Natural killer cell treated with Interleukin-12 subunit alpha and Interleukin-12 subunit beta and Interleukin-15 and Interleukin-18, amount 100 ng/mL, for 72 hours (primary cell): ENCODE measurements around the gene TENM4. TPM values are rescaled to one million over a fixed set of nuclear protein-coding genes. Genes with fewer than 3 reads are reported as not detected.

ENCODE experiments used
- ATAC-seq, 2 donors: fragments of 150-1000 bp; cut with Tn5 transposase in 1 of 2; sonication (Bioruptor Pico), chemical (Tn5 transposase) in 1 of 2; 2 replicates each; pipeline ENCODE4 v1.10.0; 2021
- DNase-seq: peaks from one replicate; pipeline ENCODE4 v3.0.0; 2022; ENCODE audit warnings: low spot score
- H3K27ac Mint-ChIP-seq, 2 donors: 1 replicate in 1 of 2; 2 replicates in 1 of 2; pipeline ENCODE4 v1.8.0; 2022; ENCODE audit warnings: mixed read lengths in 2 of 2, mild to moderate bottlenecking in 1 of 2, moderate library complexity in 1 of 2
- H3K27me3 Mint-ChIP-seq, 2 donors: 1 replicate in 1 of 2; 2 replicates in 1 of 2; pipeline ENCODE4 v1.8.0; 2022; ENCODE audit warnings: mixed read lengths in 2 of 2
- H3K36me3 Mint-ChIP-seq: one replicate; pipeline ENCODE4 v1.8.0; 2022; ENCODE audit warnings: mixed read lengths
- H3K4me1 Mint-ChIP-seq, 2 donors: 1 replicate in 1 of 2; 2 replicates in 1 of 2; pipeline ENCODE4 v1.8.0; 2022; ENCODE audit warnings: low read depth in 2 of 2, mixed read lengths in 2 of 2, mild to moderate bottlenecking in 1 of 2
- H3K4me3 Mint-ChIP-seq: one replicate; pipeline ENCODE4 v1.8.0; 2022; ENCODE audit warnings: mixed read lengths
- H3K9me3 Mint-ChIP-seq: 2 replicates; pipeline ENCODE4 v1.8.0; 2022; ENCODE audit warnings: mixed read lengths
- total RNA-seq, 2 donors: library from RNA; stranded (reverse); gene quantifications; one replicate each; pipeline ENCODE4 v1.2.3, GENCODE V29; 2022

The TENM4 gene
- total RNA-seq, 2 donors from 2014 or later, result not detected

GRCh38 chr11:79062814-79063762, 377.7 kb downstream of the TENM4 start:
- no peak for DNase-seq
- no peak for ATAC-seq
- no peaks in the 10 kb centered on the region for H3K36me3 Mint-ChIP-seq
- no peak overlapping the region for H3K4me3 Mint-ChIP-seq
- peaks cover 0 to 9% of the 10 kb centered on the region in 2 donors for H3K27me3 Mint-ChIP-seq
- no peaks in the 10 kb centered on the region for H3K4me1 Mint-ChIP-seq
- H3K9me3 Mint-ChIP-seq, result no peaks in the 10 kb centered on the region
- H3K27ac Mint-ChIP-seq, result no peak overlapping the region

DNA sequence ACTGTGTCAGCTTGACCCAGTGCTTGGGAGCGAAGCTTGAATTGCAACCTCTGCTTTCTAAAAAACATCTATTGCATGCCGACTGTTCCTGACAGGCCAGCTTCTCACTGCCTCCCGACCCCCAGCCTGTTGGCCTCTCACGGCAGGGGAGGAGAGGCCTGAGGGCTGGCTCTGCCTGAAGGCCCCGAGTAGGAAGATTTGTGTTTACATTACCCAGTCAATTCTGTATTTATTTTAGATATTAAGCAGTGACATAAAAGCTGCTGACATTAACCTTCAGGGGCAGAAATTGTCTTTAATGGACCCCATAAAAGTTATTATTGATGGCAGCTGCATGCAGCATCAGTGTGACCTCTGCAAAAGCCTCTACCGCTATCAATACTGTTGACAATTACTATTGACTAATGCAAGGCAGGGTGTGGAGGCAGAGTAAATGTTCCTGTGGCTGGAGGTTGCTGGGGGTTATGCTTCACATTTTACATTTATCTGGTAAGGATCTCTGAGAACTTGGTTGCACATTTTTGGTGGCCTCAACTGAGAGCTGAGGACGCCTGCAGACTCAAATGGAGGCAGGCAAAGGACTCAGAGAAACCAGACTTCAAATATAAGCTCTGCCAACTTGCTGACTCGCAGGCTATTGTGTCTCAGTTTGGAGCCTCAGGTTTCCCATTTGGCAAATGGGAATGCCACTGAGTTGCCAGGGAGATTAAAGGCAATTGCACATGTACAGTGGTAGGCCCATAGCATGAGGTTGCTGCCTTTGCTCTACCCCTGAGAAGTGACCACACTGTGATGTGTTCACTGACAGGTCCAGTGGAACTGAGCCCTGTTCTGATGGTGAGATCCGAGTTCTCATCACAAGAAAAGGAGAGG, 380.5 kb downstream of the TENM4 start:
- H3K36me3 Mint-ChIP-seq, result no peaks in the 10 kb centered on the region
- ATAC-seq (no peak), DNase-seq (no peak)
- H3K4me1 Mint-ChIP-seq, result no peaks in the 10 kb centered on the region
- H3K9me3 Mint-ChIP-seq, result no peaks in the 10 kb centered on the region
- H3K27ac Mint-ChIP-seq, result no peak overlapping the region
- peaks cover 6 to 8% of the 10 kb centered on the region in 2 donors for H3K27me3 Mint-ChIP-seq
- H3K4me3 Mint-ChIP-seq, result no peak overlapping the region

DNA sequence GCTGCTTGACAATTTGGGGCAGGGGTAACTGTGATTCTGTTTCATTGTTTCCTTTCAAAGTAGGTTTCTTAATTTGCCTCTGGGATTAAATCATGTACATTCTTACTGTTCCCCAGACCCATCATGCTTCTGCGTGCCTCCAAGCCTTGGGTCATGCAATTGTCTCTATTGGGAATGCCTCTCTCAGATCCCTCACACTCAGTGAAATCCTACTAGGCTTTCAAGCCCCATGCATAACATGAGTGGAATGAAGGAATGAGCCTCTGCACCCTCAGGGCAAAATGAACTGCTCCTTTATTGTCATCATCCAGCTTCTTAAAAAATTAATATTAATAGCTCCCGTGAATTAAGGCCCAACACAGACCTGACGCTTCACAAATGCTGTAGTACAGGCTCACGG, 381.7 kb downstream of the TENM4 start:
- Mint-ChIP-seq H3K36me3 (no peaks in the 10 kb centered on the region), H3K27me3 (peaks cover 6 to 8% of the 10 kb centered on the region in 2 donors), H3K4me1 (no peaks in the 10 kb centered on the region), H3K4me3 (no peak overlapping the region), H3K27ac (no peak overlapping the region), H3K9me3 (no peaks in the 10 kb centered on the region)
- no peak for DNase-seq
- no peak for ATAC-seq

DNA sequence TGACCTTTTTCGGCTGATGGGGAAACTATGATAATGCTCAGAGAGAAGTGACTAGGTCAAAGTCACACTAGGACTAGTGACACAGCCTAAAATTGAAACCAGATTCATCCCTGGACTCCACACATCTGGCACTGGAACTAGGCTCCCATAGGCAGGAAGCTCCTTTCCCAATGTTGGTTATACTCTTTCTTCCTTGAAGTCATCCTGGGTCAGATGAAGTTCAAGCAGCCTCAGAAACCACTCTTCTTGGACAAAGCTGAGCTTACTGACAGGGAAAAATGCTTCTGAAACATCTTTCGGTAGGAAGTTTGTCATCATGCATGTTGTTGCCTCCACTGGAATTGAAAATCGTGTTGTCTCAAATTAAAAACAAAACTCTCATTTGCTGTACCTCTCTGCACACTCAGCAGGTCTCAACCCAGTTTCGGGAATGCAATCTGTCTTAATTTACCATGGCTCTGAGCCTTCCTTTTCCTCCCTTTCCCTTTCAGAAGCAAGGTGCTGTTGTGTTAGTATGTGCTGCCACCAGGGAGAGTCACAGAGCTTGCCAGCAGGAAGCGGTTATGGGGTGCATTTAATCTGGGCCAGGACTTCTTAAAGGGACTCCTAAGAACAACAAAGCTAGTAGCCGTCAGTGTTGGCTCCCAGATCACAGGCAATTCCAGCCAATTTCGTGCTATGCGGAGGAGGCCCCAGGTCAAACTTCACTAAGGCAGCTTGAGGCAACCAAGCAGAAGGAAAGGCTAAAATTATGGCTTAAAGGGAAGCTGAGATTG, 384.8 kb downstream of the TENM4 start:
- Mint-ChIP-seq H3K4me3 (no peak overlapping the region), H3K9me3 (no peaks in the 10 kb centered on the region), H3K27me3 (peaks cover 7 to 17% of the 10 kb centered on the region in 2 donors), H3K36me3 (no peaks in the 10 kb centered on the region), H3K4me1 (no peaks in the 10 kb centered on the region), H3K27ac (no peak overlapping the region)
- ATAC-seq, result no peak
- no peak for DNase-seq

DNA sequence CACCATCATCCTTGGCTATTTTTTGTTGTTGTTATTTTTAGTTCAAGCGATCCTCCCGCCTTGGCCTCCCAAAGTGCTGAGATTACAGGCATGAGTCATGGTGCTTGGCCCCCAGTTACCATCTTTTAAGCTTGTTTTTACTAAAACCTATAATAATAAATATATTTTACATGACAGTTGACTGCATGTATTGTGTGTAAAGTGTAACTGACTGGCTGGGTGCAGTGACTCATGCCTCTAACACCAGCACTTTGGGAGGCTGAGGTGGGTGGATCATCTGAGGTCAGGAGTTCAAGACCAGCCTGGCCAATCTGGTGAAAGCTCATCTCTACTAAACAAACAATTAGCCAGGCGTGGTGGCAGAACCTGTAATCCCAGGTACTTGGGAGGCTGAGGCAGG, 386.2 kb downstream of the TENM4 start:
- peaks cover 7 to 17% of the 10 kb centered on the region in 2 donors for H3K27me3 Mint-ChIP-seq
- H3K36me3 Mint-ChIP-seq, result no peaks in the 10 kb centered on the region
- no peaks in the 10 kb centered on the region for H3K4me1 Mint-ChIP-seq
- H3K9me3 Mint-ChIP-seq, result no peaks in the 10 kb centered on the region
- no peak for DNase-seq
- H3K4me3 Mint-ChIP-seq, result no peak overlapping the region
- ATAC-seq, result no peak
- no peak overlapping the region for H3K27ac Mint-ChIP-seq

DNA sequence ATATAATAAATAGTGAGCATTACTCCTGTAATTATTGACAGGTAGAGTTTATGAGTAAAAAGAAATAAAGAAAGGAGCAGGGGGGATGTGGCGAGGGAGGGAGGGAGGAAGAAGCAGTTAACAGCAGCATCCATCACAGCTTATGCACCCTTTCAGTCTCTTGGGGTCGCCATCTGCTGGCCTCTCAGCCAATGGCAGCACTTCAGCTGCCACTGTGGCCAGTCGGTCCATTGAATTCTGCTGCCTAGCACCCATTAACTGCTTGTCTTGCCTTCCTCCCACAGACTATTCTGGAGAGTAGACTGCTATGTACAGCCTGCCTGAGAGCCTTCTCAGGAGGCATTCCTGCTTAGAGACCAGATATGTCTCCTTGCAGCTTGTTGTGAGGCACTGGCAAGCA, 388.3 kb downstream of the TENM4 start:
- Mint-ChIP-seq H3K9me3 (no peaks in the 10 kb centered on the region), H3K4me1 (no peaks in the 10 kb centered on the region), H3K36me3 (no peaks in the 10 kb centered on the region), H3K27me3 (peaks cover 7 to 17% of the 10 kb centered on the region in 2 donors), H3K27ac (no peak overlapping the region), H3K4me3 (no peak overlapping the region)
- ATAC-seq, result no peak
- no peak for DNase-seq

GRCh38 chr11:79050786-79051185, 390.0 kb downstream of the TENM4 start:
- Mint-ChIP-seq H3K27me3 (peaks cover 4 to 9% of the 10 kb centered on the region in 2 donors), H3K9me3 (no peaks in the 10 kb centered on the region), H3K4me1 (no peaks in the 10 kb centered on the region), H3K27ac (no peak overlapping the region), H3K4me3 (no peak overlapping the region), H3K36me3 (no peaks in the 10 kb centered on the region)
- no peak for ATAC-seq
- DNase-seq, result no peak

DNA sequence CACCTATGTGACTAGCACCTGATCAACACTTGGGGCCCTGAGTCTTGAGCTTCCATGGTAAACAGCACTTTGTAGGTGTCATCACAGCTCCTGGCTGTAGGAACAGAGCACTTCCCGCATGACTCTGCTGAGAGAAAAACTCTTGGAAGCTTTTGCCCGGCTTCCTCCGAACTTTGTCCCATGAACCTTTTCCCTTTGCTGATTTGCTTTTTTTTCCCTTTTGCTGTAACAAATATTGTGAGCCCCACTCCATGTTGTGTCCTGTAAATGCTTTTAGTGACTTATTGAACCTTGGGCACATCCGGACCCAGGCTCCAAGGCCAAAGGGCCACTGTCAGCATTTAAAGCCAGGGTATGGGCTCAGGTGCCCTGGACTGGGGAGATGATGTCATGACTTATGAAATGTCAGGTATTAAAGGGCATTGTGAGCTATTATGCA, 391.1 kb downstream of the TENM4 start:
- no peak overlapping the region for H3K4me3 Mint-ChIP-seq
- DNase-seq (no peak), ATAC-seq (no peak)
- H3K36me3 Mint-ChIP-seq, result no peaks in the 10 kb centered on the region
- no peak overlapping the region for H3K27ac Mint-ChIP-seq
- H3K9me3 Mint-ChIP-seq, result no peaks in the 10 kb centered on the region
- peaks cover 5 to 9% of the 10 kb centered on the region in 2 donors for H3K27me3 Mint-ChIP-seq
- H3K4me1 Mint-ChIP-seq, result no peaks in the 10 kb centered on the region

DNA sequence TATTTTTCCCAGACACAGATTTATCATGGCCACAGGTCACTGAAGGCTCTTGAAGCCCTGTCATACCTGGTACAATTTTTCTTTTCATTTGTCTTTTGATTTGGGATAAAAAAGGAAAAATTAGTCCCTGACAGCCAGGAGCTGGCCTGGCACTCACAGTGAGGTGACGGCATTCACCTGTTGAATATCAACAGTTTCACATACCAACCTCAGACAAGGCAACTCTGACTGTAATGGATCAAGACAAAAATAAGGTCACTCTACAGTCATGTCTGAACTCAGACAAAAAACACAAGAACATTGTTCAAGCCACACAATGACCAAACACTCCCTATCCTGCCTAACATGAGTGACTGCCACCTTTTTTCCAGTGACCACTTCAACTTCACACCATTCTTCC, 392.9 kb downstream of the TENM4 start:
- no peaks in the 10 kb centered on the region for H3K4me1 Mint-ChIP-seq
- H3K27ac Mint-ChIP-seq, result no peak overlapping the region
- ATAC-seq (no peak), DNase-seq (no peak)
- H3K4me3 Mint-ChIP-seq, result no peak overlapping the region
- H3K36me3 Mint-ChIP-seq, result no peaks in the 10 kb centered on the region
- H3K9me3 Mint-ChIP-seq, result no peaks in the 10 kb centered on the region
- H3K27me3 Mint-ChIP-seq, result peaks cover 11% of the 10 kb centered on the region in 2 donors

DNA sequence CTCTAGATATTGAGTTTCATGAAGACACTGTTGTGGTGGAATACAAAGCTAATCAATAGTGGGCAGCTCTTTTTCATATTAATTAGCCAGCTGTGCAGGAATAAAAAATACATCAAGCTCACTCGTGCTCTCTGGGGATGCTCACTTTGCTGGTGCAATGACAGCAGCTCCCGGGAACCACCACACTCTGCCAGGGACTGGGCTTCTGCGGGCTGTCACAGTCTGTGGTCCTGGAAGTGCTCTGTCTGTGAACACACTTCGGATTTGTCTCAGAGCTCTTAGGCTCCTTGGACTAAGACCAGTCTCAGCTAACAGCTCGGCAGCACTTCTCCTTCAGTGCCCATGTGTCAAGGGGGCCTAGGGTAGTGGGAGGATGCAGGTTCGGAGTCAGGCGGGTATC, 393.5 kb downstream of the TENM4 start:
- Mint-ChIP-seq H3K36me3 (no peaks in the 10 kb centered on the region), H3K27me3 (peaks cover 12% of the 10 kb centered on the region in 2 donors), H3K9me3 (no peaks in the 10 kb centered on the region), H3K4me1 (no peaks in the 10 kb centered on the region), H3K4me3 (no peak overlapping the region), H3K27ac (no peak overlapping the region)
- DNase-seq (no peak), ATAC-seq (no peak)

- H3K9me3 Mint-ChIP-seq, result no peaks in the 10 kb centered on the region
- H3K4me1 Mint-ChIP-seq, result no peaks in the 10 kb centered on the region
- no peaks in the 10 kb centered on the region for H3K36me3 Mint-ChIP-seq
- no peak overlapping the region for H3K4me3 Mint-ChIP-seq
- H3K27ac Mint-ChIP-seq, result no peak overlapping the region
- H3K27me3 Mint-ChIP-seq, result peaks cover 10 to 12% of the 10 kb centered on the region in 2 donors
- ATAC-seq (no peak), DNase-seq (no peak)
Observed at GRCh38 chr11:79046366-79046765, 394.5 kb downstream of the TENM4 start.

DNA sequence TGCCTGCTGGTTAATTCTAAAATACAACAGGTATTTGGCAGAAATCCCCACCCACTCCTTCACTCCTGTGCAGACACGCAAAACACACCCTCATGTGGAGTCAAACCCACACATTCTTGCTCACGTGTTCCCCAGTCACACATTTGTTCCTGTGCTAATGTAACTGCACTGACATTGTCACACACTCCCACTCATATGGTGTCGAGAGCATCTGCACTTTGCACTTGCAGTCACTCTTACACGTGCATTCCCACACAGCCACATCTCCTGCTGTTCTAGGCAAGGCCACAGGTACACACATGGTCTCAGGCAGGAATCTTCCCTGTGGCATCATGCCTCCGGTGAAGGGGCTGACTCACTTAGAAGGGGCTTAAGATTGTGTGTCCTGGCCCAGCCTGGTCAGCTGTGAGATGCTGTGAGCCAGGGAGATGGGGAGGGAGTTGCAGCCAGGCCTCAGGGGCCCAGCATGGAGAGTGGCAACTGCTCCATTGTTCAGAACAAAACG, 395.0 kb downstream of the TENM4 start:
- DNase-seq (no peak), ATAC-seq (no peak)
- H3K4me1 Mint-ChIP-seq, result no peaks in the 10 kb centered on the region
- no peak overlapping the region for H3K27ac Mint-ChIP-seq
- no peaks in the 10 kb centered on the region for H3K36me3 Mint-ChIP-seq
- no peak overlapping the region for H3K4me3 Mint-ChIP-seq
- H3K9me3 Mint-ChIP-seq, result no peaks in the 10 kb centered on the region
- peaks cover 10 to 12% of the 10 kb centered on the region in 2 donors for H3K27me3 Mint-ChIP-seq

- Mint-ChIP-seq H3K27ac (no peak overlapping the region), H3K9me3 (no peaks in the 10 kb centered on the region)
- no peak for ATAC-seq
Observed at GRCh38 chr11:79045018-79045799, 395.6 kb downstream of the TENM4 start.

More at GRCh38 chr11:79045018-79045799, 395.6 kb downstream of the TENM4 start:
- H3K27me3 Mint-ChIP-seq, result peaks cover 10 to 12% of the 10 kb centered on the region in 2 donors
- no peak overlapping the region for H3K4me3 Mint-ChIP-seq
- no peaks in the 10 kb centered on the region for H3K4me1 Mint-ChIP-seq
- no peak for DNase-seq
- no peaks in the 10 kb centered on the region for H3K36me3 Mint-ChIP-seq
